GM11168 (cell line): ENCODE data around the gene FAM50B.

ENCODE experiments used
- in situ Hi-C: fragments of 300-500 bp; cut with MboI; formaldehyde crosslinking; loops from one replicate; pipeline ENCODE4 v1.12.0; 2022; ENCODE audit warnings: low sequenced_read_pairs; ENCODE audit not compliant: unreplicated experiment

The FAM50B gene

GRCh38 chr6:3888153-3888957, 39.2 kb downstream of the FAM50B start:
- in situ Hi-C loops, result no loop called here

GRCh38 chr6:3890047-3890446, 40.9 kb downstream of the FAM50B start:
- in situ Hi-C loops, result loop anchor here (10.0 kb wide), 1 partner anchor 145 kb away; no protein-coding TSS in a partner anchor

DNA sequence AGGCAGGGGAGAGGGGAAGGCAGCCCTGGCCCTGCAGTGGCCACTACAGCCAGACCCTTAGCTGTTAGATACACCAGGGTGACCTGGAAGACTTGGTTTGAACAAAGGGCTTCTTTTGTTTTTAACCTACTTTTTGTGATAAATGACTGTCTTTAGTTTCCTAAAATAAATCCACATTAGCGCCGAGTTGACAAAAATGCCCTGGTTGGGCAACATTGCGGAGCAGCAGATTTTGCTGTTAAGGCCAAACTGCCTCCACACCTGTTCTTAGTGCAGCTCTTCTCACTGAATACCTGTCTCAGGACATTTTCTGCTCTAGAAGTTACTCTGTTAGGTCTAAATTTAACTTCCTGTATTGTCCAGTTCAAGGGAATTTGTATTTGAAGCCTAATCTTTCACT, 42.7 kb downstream of the FAM50B start:
- in situ Hi-C loops, result loop anchor here (10.0 kb wide), 1 partner anchor 147 kb away; no protein-coding TSS in a partner anchor

- in situ Hi-C loops, result loop anchor here (10.0 kb wide), 1 partner anchor 148 kb away; no protein-coding TSS in a partner anchor
These were observed 43.4 kb downstream of the FAM50B start for GRCh38 chr6:3892603-3893002.

DNA sequence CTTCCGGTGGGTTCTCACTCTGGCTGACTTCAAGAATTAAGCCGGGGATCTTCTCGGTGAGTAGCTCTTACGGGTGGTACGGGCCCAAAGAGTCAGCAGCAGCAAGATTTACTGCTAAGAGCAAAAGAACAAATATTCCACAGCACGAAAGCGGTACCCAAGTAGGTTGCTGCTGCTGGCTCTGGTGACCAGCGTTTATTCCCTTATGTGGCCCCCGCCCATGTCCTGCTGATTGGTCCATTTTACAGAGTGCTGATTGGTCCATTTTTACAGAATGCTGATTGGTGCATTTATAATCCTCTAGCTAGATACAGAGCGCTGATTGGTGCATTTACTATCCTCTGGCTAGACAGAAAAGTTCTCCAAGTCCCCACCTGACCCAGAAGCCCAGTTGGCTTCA, 44.3 kb downstream of the FAM50B start:
- in situ Hi-C loops, result loop anchor here (10.0 kb wide), 1 partner anchor 149 kb away; no protein-coding TSS in a partner anchor

DNA sequence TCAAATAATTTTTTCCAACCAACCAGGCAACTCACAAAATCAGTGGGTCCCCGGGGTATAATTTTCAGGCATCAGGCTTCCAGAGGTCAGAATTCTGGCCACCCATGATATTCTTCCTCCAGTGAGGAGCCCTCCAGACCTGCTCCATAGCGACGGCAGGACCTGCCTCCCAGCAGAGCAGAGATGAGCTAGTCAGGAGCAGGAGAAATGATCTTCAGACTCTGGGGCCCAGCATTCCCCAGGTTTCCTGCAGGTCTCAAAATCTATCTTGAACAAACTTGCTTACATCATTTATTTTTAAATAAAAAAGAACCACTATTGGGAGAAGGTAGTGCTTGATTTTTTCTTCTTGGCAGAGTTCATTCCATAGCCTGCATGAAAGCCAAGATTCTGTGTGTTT, 44.7 kb downstream of the FAM50B start:
- in situ Hi-C loops, result loop anchor here (10.0 kb wide), 1 partner anchor 149 kb away; no protein-coding TSS in a partner anchor

- in situ Hi-C loops, result loop anchor here (10.0 kb wide), 1 partner anchor 150 kb away; no protein-coding TSS in a partner anchor
These were observed 45.6 kb downstream of the FAM50B start for GRCh38 chr6:3894590-3895311.

DNA sequence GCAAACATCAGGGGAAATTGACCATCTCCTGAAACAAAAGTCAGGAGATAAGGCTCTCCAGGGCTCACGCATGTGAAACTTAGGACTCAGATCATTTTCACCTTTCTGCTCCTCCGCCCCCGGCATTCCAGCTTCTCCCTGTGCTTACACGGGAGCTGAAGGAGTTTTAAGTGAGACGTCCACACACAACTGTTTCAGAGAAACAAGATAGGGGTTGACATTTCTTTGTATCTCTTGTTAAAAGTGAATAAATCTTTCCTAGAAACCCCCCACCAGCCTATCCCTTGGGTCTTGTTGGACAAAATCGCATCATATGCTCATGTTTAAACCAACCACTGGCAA, 46.1 kb downstream of the FAM50B start:
- in situ Hi-C loops, result loop anchor here (10.0 kb wide), 1 partner anchor 150 kb away; no protein-coding TSS in a partner anchor

GRCh38 chr6:3895805-3896204, 46.6 kb downstream of the FAM50B start:
- in situ Hi-C loops, result loop anchor here (10.0 kb wide), 1 partner anchor 151 kb away; no protein-coding TSS in a partner anchor

DNA sequence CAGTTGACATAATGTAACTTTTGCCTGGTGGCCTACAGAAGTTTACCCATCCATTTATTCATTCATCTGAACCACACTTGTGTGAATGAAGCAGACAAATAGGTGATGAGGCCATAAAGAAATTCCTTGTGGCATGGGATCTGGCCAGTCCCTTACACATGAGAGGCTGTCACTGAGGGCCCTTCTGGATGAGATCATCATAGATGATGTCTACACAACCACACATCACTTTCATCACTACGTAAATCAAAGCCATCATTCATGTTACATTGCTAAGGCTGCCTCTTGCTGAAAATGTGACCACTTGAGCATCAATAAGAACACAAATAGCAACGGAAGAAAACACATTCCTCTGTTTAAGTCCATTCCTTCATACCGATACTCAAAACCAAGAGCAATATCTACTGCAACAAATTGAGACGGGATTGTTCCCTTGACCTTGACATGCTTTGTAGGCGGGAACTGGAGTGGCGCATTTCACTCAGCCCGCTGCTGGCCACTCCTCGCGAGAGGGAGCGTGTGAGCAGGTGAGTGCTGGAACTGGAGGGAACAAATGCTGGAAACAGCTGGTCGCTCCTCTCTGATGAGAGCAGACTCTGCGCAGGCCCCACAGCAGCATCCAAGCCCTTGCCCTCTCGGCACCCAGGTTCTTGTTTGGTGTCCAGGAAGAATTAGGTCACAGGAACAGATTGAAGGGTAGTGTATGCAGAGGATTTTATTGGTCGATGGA, 49.3 kb downstream of the FAM50B start:
- in situ Hi-C loops, result loop anchor here (10.0 kb wide), 1 partner anchor 154 kb away; no protein-coding TSS in a partner anchor

GRCh38 chr6:3899061-3899460, 49.9 kb downstream of the FAM50B start:
- in situ Hi-C loops, result loop anchor here (10.0 kb wide), 1 partner anchor 154 kb away; no protein-coding TSS in a partner anchor

GRCh38 chr6:3899970-3900439, 50.8 kb downstream of the FAM50B start:
- in situ Hi-C loops, result loop anchor here (10.0 kb wide), 1 partner anchor 155 kb away; no protein-coding TSS in a partner anchor
